NCI-H82 (cell line): ENCODE measurements around the gene KLHL10.

ENCODE experiments used
- DNase-seq: peaks from one replicate; lab custom pipeline; 2025; lab: John Stamatoyannopoulos, UW

Gene KLHL10

DNA sequence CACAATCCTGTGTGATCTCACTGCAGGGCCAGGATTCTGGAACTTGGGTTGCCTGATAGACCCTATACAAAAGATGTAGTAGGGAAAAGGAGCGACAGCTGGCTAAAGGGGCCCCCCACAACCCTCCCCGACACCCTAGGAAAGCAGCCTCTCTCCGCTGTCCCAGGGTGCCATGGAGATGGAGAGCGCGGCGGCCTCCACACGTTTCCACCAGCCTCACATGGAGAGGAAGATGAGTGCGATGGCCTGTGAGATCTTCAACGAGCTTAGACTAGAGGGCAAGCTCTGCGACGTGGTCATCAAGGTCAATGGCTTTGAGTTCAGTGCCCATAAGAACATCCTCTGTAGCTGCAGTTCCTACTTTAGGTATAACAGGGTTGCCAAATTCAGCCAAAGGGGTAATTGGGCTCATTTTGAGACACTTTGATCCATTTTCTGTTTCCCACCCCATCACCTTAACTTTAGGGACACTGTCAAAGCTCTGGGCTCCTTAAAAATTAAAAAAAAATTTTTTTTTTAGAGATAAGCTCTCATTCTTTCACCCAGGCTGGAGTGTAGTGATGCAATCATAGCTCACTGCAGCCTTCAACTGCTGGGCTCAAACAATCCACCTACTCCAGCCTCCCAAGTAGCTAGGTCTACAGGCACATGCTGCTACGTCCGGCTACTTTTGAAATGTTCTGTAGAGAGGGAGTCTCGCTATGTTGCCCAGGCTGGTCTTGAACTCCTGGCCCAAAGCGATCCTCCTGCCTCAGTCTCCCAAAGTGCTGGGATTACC lies at the start of gene KLHL10:
Gene KLHL10 (plus strand): TSS at position 65 of the 778 bp plus-strand sequence. CDS start 108 bp downstream, at position 173.
- DNase-seq, result no peak

DNA sequence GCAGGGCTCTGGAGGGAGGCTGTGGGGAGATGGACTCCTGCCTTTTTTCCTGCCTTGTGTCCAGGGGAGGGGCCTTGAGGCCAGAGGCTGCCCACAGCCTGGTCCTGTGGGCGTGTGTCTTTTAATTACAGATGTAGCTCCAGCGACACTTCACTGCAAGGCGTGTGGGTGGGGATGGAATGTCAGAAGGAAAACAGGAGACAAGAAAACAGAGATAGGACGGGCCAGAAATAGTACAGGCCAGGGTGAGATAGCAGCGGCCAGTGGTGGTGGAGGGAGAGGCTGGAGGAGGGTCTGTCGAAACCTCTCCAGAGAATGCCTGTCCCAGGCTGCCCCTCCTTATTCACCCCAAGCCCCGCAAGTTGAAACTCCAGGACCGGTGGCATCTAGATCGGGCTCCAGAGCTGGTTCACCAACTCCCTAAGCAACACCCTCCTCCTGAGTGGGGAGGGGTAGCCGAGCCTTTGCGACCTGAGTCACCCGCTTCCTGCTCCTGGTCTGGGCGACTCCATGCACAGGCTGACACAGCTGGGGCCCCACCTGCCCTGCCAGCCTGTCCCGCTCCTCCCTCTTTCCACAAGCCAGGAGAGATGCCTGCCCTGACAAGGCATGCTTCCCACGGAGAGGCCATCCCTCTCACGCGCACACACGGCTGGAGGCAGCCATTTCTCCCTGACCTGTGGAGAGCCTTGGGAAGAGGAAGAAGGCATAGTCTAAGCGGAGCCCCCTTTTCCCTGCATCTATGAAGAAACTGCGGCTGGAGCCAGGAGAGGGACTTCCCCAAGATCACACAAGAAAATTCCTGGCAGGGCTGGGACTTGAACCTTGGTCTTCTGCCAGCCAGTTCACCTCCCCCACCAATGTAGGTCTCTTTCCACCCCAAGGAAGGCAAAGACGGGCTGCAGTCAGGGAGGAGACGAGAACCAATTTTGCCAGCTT lies 44.5 kb upstream of the KLHL10 start:
- no peak for DNase-seq

DNA sequence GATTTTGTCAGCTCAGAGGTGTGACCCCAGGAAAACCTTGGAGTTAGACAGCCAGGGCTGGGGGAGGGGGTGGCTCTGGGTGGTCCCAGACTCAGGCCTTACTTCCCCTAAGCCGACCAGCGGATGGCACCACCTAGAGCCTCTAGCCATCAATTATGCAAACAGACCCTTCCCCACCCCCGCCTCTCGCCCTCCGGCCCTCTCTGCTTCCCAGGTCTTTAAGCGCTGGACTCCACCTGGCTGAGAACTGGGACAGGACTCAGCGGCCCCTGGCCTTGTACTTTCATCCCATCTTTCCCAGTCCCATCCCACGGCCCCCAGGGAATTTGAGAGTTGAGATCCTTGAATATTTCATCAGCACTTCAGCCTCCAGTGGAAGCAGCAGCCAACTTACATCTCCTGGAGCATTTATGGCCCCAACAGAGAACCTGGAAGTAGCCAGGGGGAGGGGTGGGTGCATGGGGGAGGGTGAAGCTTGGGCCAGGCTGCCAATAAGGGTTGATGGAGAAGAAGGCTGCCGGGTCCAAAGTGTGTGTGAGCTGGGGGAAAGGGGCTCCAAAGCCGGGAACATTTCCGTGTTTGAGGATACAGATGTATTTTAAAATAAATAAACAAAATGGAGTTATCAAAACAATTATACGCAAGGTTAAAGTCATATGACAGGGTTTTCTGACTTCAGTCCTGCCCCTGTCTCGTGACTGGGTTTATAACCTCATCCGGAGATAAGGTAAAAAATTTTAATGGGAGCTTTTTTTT lies 43.7 kb upstream of the KLHL10 start:
- DNase-seq, result no peak

DNA sequence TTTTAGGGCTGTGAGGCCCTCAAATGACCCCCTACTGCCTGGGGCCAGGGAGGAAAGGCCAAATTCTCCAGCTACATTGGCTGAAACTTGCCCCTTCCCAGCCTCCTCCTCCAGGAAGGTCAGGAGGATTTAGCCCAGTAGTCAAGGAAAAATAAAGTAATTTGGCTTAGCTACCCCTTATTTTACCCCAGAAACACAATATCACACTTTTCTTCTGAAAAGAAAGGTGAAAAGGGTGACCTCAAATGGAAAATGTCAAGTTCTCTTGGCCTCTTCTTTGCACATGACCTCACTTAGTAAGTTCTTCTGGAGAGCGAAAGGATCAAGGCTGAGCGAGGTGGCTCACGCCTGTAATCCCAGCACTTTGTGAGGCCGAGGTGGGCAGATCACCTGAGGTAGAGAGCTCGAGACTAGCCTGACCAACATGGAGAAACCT lies 43.1 kb upstream of the KLHL10 start:
- no peak for DNase-seq

DNA sequence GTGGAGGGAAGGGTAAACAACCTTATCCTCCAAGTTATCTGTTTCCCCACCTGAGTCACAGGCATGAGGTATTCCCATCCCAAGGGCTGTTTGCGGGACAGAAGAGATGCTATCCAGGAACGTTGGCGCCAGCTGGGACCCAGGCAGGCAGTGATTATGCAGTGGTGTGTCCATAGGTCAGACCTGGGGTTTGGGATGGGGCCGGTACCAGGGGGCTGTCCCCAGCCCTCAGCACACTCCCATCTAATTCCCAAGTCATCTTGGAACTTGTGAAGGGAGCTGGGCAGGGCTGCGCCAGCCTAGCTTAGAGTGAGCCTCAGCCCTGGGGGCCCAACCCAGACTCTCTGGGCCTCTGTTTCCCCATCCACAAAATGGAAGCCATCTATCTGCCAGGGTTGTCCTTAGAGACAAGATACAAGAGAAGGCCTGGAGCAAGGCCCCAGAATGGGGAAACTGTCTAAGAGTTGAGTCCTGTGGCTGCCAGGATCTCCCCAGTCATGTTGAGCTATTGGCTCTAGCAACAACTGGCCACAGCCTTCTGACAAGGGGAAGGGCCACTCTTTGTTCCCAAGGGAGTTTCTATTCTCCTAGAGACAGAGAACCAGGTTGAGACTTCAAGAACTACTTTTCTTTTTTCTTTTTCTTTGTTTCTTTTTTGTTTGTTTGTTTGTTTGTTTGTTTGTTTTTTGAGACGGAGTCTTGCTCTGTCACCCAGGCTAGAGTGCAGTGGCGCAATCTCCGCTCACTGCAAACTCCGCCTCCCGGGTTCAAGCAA lies 41.3 kb upstream of the KLHL10 start:
- DNase-seq, result no peak

DNA sequence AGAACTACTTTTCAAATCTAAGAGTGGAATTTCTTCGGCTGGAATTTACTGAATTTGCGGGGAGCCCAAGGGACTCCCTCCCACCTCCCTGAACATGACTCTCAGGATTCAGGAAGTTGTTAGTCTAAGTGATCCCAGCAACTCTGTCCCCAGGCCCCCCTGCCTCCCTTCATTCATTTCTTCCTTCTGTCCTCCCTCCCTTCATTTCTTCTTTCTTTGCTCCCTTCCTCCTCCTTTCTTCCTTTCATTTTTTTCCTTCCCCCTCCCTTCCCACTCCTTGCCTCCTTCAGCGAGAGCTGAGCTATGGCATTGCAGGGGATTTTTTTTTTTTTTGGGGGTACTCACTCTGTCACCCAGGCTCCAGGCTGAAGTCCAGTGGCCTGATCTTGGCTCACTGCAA lies 40.2 kb upstream of the KLHL10 start:
- no peak for DNase-seq

DNA sequence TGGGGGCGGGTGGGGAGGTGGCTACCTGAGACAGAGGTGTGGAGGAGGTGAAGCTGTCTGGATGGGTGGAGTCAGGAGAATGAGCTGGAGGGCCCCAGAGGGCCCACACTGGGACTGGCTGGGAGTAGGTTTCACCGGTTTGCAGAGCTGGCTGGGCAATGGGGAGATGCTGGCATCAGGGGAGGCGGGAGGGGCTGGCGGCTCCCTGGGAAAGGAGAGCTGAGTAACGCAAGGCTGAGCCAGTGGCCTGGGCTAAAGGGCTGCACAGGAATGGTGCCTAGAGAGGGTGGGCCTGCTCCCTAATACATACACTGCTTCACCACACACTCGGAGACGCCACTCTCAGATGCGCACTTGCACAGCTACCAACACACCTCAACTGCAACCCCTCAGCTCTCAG lies 38.3 kb upstream of the KLHL10 start:
- DNase-seq, result no peak

DNA sequence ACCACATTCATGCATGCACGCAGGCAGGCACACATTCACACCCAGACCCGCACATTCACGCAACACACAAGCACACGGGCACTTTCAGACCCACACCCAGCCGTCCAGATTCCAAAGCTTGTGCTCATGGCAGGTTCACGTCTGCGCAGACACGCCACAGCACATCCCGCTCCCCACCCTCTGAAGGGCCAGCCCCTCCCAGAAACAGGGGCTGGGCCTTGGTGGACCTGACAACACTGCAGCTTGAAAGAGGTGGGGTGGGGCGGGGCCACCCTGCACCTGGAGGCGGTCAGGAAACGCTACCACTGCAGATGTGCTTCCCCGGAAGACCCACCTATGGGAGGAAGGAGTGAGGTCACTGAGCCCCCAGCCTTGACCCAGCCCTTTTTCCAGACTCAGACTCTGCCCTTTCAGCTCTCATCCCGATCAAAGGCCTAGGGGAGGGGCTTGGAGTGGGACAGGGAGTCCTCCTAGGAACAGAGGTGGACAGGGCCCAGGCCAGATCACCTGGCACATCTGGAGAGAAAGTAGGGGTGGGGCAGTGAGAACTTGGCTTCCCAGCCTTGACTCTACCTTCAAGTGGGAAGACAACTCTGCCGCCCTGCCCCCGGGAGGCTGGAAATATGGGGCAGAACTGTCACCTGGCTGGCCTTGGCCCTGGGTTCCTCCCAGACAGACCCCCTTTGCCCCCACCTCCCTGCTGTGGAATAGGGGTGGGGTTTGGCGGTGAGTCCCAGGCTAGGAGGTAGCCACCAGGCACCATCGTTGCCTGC lies 36.8 kb upstream of the KLHL10 start:
- DNase-seq, result no peak

DNA sequence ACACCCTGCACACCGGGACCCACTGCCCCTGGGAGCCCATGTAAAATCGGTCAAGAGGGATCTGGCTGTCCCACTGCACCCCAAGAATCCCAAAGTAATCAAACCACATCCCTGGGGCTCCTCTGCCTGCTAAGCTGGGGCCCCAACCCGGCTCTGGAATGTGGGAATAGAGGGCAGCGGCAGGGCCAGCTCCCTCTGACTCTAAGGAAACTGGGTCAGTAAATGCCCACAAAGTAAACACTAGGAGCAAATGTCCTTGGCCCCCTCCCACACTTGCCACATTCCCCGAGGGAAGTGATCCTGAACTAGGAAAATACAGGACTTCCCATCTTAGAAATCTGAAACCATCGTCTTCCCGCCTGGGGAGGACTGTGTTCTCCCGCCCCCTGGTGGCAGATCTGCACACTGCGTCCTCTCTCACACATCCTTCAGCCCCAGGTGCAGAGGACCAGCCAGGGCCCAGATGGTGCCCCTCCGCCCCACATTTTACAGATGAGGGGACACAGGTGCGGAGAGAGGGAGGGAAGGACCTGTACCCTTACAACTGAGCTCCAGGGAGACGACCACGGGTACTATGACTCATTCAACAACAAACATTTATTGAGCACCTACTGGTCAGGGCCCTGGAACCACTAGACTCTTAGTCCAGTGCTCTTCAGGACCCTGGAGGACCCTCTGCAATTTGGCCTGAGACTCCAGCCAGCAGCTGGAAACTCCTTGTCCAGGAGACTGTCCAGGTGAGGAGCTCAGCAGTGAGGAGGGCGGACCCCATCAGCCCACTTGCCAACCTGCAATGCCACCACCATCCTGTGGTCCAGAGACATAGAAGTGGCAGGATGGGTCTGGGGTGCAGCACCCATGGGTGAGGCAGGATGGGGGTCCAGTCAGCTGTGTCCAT lies 36.0 kb upstream of the KLHL10 start:
- peak; percentile 88 for DNase-seq

DNA sequence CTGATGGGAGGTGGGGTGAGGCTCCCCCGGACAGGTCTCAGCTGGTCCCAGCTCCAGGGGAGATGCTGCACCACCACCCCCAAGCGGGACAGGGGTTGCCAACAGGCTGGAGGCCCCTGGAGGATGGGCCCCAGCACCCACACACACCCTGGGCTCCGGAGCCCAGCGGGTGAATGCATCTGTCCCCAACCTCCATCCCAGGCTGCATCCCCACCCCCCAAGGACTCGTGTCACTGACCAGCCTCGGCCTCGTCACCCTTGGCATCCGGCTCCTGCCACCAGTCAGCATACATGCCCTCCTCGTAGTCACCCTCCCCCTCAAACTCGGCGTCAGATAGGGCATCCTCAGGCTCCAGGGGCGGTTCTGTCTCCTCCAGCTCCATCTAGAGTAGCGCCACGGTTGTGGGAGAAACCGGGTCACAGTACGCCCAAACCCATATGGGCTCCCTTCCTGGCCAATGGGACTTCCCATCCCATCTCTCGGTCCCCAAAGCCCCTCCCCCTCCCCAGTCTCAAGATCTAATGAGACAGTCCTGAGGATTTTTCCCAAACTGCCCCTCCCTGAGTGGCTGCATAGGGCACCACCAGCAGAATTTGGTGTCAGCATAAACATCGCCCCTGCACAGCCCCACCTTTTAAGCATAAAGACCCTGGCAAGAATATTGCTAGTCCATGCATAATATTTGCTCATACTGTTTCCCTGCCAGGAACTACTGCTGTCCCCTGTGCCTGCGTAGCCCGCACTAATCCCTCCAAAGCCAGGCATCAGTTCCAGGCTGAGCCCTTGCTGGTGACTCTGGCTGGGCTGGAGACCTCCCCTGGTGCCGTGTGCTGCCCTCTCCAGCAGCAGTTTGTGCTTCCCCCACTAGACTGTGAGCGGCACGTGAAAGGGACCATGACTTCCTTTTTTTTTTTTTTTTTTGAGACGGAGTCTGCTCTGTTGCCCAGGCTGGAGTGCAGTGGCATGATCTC lies 34.3 kb upstream of the KLHL10 start:
- peak; percentile 73 for DNase-seq

DNA sequence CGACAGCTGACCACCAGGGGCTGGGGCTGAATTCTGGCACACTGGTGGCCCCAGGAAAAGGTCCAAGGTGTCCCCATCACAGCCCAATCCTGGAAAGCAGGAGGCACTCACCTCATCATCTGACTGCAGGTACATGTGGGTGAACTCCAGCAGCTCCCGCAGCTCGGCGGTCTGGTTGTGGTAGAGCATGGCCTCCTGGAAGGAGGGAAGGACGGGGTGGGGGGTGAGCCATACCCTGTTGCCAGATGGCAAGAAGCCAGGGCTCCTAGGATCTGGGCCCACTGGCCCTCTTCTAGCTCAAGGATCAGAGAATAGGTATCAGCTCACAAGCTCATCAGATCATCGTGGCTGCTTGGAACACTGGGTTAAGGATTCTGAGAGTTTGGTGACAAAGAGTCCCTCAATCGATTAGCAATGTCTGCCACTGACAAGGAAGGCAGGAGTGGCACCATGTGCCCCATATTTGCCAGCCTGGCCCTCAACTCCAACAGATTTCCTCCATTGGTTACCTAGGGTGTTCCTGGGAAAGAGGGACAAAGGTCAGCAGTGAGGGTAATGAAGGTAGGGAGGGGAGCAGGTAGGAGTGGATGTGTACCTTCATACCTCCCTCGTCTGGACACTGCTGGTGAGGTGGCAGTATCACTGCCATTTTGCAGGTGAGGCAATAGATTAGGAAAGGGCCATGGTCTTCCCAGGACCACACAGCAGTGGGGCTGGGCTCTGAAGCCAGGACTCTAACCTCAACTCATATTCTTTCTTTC lies 30.8 kb upstream of the KLHL10 start:
- DNase-seq, result no peak

DNA sequence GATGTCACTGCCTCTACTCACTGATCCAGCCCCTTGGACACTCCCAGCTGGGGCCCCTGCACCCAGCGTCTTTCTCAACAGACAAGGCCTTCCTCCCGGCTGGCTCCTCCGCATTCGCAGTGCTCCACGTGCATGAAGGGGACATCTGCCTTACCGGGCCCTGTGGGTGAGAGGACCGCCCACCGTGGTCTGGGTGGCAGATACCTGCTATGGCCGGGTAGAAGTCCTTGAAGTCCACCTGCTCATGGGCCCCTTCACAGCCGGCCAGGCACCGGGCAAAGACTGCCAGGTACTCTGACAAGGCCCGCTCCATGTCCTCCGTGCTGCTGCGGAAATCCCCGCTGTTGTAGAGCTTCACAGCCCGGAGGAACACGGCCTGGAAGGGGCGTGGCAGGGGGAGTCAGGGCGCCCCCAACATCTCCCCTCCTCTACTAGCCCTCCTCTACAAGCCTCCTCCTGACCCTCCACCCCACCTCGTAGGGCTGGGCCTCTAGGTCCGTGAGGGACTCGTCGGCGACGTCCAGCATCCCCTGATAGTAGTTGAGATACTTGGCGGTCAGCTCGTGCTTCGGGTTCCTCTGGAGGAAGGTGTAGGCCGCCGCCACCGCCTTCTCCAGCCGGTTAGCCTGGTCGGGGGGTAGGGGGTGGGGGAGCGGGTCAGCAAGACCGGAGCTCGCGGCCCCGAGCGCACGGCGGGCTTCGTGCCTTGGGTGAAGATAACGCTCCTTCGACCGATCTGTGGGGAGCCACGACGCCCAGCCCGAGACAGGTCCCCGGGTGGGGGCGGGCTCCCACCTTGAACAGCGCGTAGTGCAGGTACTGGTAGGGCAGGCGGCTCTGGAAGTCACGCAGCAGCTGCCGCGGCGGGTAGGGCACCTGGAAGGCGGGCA lies 26.7 kb upstream of the KLHL10 start:
- peak; percentile 59 for DNase-seq

DNA sequence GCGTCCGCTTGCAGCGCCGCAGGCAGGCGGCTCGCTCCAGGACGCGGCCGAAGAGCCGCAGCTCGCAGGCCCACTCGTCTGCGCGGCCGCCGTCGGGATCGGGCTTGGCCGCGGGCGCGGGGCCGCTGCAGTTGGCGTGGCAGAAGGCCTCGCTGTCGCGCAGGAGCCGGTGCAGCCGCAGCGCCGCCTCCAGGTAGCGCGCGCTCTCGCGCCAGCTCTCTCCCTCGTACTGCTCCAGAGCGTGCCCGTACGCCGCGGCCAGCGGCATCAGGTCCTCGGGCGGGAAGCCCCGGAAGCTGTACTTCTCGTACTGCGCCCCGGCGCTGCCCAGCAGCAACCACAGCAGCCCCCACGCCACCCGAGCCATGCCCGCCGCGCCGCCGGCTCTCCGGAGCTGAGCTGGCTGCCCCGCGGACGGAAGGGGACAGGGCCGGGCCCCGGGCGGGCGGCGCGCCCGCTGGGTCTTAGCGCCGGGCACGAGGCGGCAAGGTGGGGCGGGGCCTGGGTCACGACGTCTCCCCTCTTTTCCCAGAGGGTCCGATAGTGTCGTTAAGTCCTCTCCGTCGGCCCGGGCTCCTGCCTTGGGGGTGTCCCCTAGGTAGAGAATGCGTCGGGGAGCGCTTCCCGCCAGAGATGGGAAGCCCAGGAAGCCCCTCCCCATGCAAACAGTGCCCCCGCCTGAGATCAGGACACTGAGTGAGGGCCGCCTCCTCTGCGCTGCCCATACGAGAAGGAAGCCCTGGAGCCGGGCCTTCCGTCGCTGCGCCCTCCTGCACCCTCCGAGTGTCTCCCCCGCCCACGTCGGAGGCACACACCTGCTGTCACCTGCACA lies 25.9 kb upstream of the KLHL10 start, which contains the start of gene P3H4:
Gene P3H4 (minus strand): TSS at position 401 of the 832 bp plus-strand sequence. CDS start 34 bp downstream, at position 367.
- DNase-seq, result peak; percentile 86

DNA sequence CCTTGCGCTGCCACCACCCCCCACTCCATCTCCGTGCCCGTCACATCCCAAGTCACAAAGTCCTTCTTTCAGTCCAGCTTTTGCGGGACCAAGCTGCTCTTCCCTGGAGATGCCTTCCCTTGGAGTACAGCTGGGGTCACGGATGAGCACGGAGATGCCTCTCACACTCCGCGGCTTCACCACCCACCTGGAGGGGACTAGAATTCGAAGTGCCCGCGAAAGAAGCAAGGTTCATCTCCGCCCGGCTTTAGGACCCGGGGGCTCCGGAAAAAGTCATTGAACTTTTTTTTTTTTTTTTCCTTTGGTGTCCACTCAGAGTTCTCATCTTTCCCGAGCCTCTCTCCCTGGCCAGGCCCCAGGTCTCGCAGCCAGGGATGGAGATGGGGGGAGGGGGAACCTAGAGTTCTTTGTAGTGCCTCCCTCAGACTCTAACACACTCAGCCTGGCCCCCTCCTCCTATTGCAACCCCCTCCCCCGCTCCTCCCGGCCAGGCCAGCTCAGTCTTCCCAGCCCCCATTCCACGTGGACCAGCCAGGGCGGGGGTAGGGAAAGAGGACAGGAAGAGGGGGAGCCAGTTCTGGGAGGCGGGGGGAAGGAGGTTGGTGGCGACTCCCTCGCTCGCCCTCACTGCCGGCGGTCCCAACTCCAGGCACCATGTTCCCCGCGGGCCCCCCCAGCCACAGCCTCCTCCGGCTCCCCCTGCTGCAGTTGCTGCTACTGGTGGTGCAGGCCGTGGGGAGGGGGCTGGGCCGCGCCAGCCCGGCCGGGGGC lies 25.1 kb upstream of the KLHL10 start, which contains the start of gene FKBP10:
Gene FKBP10 (plus strand): TSS at position 624 of the 771 bp plus-strand sequence. CDS start 31 bp downstream, at position 655.
- DNase-seq, result peak; percentile 90
